ENCODE data around the gene CHPF.

The CHPF gene

GRCh38 chr2:219509780-219510511 lies 33.7 kb downstream of the CHPF start:
- in situ Hi-C loops (cut with MboI; ENCODE audit: low pct_unique_long_range_greater_than_20kb, low sequenced_read_pairs, unreplicated experiment): no loop called here
- peak; percentile 77 for TF ChIP-seq CTCF (IDR thresholded peaks at IDR 0.05; ENCODE audit: extremely low read depth, insufficient read depth, missing control alignments)
- peak; percentile 73 for DNase-seq (ENCODE audit: low spot score)

- TF ChIP-seq CTCF (IDR thresholded peaks at IDR 0.05; ENCODE audit: extremely low read depth, insufficient read depth, missing control alignments): no peak
These were observed 34.4 kb downstream of the CHPF start for GRCh38 chr2:219508971-219509779.

GRCh38 chr2:219508444-219508734 lies 35.2 kb downstream of the CHPF start:
- in situ Hi-C loops (cut with MboI; ENCODE audit: low pct_unique_long_range_greater_than_20kb, low sequenced_read_pairs, unreplicated experiment): no loop called here
- no peak for TF ChIP-seq CTCF (IDR thresholded peaks at IDR 0.05; ENCODE audit: extremely low read depth, insufficient read depth, missing control alignments)
- DNase-seq (ENCODE audit: low spot score): no peak

More at GRCh38 chr2:219508971-219509779, 34.4 kb downstream of the CHPF start:
- DNase-seq (ENCODE audit: low spot score): no peak
- in situ Hi-C loops (cut with MboI; ENCODE audit: low pct_unique_long_range_greater_than_20kb, low sequenced_read_pairs, unreplicated experiment): no loop called here

- in situ Hi-C loops (cut with MboI; ENCODE audit: low pct_unique_long_range_greater_than_20kb, low sequenced_read_pairs, unreplicated experiment): no loop called here
- no peak for DNase-seq (ENCODE audit: low spot score)
- TF ChIP-seq CTCF (IDR thresholded peaks at IDR 0.05; ENCODE audit: extremely low read depth, insufficient read depth, missing control alignments): no peak
These were observed 35.8 kb downstream of the CHPF start for GRCh38 chr2:219507581-219508443.

- in situ Hi-C loops (cut with MboI; ENCODE audit: low pct_unique_long_range_greater_than_20kb, low sequenced_read_pairs, unreplicated experiment): no loop called here
- DNase-seq (ENCODE audit: low spot score): no peak
- TF ChIP-seq CTCF (IDR thresholded peaks at IDR 0.05; ENCODE audit: extremely low read depth, insufficient read depth, missing control alignments): no peak
These were observed 36.6 kb downstream of the CHPF start for GRCh38 chr2:219506802-219507526.

All from GM13977 (cell line).